NCI-H2081 (cell line): ENCODE measurements around the gene RPL28.

Experiments
- DNase-seq, 2 experiments: peaks; one replicate each; lab custom pipeline; 2025; lab: John Stamatoyannopoulos, UW

Gene RPL28

GRCh38 chr19:55423225-55424005, 37.7 kb downstream of the RPL28 start:
- DNase-seq: no peak

GRCh38 chr19:55424518-55424917, 38.8 kb downstream of the RPL28 start:
- no peak for DNase-seq

DNA sequence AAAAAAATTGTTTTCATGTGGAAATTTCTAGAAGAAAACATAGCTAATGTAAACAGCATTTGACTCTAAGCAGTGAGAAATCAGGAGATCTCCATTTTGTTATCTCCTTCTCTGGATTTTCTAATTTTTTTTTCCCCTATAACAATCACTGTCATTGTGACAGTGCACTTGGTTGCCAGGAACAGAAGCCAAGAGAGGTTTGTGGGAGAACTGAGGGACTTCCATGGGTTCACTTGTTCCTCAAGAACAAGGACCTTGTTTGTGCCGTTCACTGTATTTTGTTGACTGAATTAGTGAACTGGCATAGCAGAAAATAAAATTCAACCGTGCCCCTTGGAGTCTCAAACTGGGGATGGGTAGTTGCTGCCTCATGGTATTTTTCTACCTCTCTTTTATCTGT, 40.3 kb downstream of the RPL28 start:
- no peak for DNase-seq

DNA sequence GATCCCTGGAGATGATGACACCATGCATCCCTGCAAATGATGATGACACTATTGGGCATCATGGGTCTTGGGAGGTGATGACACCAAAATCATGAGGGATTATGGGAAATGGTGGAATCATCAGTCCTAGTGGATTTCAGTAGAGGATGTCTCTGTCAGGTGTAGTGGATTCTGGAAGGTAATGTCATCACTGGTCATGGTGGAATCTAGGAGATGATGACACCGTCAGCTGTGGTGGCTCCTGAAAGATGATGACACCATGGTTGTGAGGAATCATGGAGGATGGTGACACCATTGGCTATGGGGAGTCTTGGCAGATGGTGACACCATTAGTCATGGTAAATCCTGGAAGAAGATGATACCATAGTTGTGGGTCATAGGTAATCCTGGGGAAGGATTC, 45.5 kb downstream of the RPL28 start:
- DNase-seq: no peak

DNA sequence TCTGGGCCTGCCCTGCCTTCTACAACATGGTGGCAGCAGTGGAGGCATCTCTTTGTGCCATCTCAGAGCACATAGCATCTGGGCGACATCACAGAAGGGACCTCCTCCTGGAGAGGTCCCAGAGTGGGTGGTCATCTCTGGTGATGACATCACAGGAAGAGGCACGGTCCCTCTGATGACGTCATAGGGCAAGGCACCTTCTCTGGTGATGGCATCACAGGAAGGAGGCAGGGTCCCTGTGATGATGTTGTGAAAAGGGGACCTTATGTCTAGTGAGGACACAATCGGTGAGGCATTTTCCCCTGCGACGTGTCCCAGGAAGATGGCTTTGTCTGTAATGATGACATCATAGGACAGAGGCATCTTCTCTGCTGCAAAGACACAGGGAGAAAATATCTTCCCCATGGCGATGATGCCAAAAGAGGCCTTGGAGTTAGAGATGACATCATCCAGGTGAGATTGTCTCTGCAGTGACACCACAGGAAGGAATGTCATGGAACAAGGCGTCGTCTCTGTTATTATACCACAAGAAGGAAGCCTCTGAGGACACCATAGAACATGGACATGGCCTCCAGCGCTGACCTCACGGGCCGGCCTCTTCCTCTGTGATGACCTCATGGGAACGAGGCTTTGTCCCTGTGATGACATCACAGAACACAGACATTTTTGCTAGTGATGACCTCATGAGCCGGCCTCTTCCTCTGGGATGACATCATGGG, 46.7 kb downstream of the RPL28 start:
- DNase-seq: no peak

DNA sequence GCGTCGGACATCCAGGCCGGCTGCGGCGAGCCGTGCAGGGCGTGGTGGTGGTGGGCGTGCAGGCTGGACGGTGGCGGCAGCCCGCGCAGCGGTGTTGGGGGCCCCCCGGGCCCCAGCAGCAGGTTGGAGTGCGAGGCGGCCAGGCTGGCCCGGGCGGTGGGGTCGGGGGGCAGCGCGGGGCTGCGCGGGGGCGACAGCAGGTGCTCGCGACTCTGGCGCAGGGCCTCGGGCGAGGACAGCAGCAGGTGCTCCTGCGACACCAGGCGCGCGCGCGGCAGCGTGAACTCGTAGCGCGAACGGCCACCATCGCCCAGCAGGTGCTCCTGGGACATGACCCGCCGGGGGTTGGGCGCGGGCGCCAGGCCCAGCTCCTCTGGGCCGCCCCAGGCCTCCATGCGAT, 47.6 kb downstream of the RPL28 start:
- no peak for DNase-seq

GRCh38 chr19:55434356-55434919, 48.7 kb downstream of the RPL28 start:
- DNase-seq: no peak

- DNase-seq: no peak
Observed at GRCh38 chr19:55435020-55435419, 49.3 kb downstream of the RPL28 start.

- DNase-seq: no peak
Observed at GRCh38 chr19:55436847-55437246, 51.1 kb downstream of the RPL28 start.

DNA sequence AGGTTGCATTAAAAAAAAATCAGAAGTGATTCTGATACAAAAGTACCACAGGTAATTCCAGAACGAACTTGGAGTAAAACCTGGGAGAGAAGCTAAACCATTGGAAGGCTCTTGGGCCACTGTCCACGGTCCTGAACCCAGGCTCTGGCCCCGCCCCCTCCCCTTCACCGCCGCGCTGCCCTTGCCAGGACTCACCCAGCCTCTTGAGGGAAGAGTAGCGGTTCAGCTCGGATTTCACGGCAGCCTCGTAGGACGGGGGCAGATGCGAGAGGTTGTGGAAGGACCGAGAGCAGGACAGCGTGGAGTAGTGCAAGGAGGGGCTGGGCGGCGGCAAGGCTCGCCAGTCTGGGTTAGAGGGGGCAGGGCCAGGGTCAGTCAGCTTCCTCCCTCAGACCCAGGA, 51.7 kb downstream of the RPL28 start:
- no peak for DNase-seq

- no peak for DNase-seq
Observed at GRCh38 chr19:55439052-55439451, 53.3 kb downstream of the RPL28 start.

GRCh38 chr19:55440411-55441105, 54.8 kb downstream of the RPL28 start:
- DNase-seq: no peak

DNA sequence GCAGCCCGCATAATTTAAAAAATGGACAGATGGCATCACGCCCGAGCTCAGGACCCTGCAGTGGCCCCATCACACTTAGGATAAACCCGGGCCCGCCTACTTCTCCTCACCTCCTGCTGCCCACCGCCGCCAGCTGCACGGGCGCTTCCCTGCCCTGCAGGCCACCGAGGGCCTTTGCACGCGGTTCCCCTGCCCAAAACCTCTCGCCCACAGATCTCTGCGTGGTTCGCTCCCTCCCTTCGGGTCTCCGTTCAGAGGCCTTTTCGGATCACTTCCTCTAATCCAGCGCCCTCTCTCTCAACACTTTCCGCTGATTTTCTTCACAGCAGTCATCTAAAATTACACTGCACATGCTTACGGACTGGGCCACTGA, 55.6 kb downstream of the RPL28 start:
- DNase-seq: no peak

GRCh38 chr19:55441692-55442321, 56.1 kb downstream of the RPL28 start:
- DNase-seq: peak; percentile 27 to 32

DNA sequence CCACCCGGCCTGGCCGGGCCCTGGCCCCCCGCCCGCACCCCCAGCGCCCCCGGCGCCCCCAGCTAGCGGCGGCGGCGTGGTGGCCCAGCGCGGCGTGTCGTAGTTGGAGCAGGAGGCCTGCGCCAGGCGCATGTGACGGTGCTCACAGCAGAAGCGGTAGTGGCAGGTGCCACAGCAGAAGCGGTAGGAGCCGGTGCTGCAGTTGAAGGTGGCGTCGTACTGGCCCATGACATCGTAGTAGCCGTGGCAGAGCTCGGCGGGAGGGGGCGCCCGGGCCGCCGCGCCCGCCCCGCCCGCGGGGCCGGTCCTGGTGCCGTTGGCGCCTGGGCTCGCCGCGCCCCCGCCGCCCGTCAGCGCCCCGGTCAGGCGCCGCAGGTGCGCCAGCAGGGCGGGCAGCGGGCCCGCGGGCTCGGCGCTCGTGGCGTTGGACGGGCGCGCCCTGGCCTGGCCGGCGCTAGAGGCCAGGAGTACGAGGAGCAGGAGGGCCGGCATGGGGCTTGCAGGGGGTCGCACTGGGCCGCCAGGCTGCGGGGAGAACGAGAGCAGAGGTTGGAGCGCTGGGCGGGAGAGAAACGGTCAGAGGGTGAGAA, 56.7 kb downstream of the RPL28 start:
- DNase-seq: peak in 1 of 2 experiments; percentile 13

DNA sequence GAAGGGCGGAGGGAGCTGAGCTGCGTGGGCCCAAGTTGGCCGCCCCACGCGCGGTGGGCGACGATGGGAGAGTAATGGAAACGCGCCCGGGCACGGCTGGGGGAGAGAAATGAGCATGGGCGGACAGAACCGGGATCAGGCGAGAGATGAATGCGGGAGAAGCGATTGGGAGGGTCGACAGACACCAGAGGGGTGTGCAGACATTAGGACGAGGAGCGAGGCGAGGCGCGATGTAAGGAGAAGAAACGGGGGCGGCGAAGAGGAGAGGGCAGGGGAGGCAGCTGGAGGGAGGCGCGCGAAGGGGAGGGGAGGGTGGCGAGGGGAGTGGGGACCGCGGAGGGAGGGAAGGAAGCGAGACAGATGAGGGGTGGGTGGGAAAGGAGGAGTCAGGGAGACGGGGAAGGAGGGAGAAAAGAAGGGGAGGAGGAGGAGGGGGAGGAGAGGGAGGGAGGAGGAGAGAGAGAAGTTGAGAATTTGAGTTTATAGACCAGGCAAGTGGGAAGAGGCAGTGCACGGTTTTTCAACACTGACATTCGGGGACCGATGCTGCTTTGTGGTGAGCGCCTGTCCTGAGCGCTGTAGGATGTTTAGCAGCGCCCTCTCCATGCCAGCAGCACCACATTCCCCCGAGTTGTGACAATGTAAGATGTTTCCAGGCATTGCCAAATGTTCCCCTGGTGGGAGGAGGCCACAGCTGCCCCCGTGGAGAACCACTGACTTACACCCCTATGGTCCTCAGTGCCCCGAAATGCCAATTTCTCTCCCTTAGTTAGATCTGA, 57.5 kb downstream of the RPL28 start, which contains the start of gene SHISA7:
SHISA7 (minus strand) TSS at position 256 of the 779 bp plus-strand sequence. CDS start 437 bp downstream, outside the sequence.
- no peak for DNase-seq

DNA sequence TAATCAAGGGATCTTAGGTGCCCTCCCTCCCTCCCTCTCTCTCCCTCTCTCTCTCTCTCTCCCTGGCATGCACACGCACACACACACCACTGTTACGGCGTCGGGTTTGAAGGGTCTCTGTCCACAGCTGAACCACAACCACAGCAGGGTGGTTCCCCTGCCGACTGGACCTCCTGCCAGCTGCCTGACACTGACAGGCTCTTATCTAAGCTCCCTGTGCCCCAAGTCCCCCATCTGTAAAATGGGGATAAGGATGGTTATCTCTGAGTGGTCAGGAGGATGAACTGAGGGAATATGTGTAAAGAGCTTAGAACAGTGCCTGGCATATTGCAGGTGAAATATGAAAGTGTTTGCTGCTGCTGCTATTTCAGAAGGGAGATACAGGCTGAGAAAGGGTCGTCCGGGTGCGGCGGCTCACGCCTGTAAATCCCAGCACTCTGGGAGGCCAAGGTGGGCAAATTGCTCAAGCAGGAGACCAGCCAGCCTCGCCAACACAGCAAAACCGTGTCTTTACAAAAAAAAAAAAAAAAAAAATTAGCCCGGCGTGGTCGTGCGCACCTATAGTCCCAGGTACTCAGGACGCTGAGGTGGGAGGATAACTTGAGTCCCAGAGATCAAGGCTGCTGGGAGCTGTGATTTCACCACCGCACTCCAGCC, 58.2 kb downstream of the RPL28 start:
- DNase-seq: no peak

DNA sequence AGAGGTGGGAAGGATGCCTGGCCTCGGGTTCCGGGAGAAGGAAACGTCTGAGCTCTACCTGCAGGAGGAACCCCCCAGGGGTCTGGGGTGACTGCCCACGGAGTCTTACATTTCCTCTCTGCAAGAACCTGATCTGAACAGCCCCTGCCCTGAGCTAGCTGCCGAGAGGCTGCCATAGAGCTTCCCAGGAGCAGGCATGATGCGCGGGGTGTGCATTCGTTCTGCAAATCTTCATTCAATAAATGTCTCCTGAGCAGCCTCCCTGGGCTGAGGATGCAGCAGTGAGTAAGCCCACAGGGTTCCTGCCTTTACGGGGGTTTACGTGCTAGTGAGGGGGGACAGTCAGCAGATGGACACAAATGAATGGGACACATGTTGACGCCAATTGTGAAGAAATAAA, 58.9 kb downstream of the RPL28 start:
- DNase-seq: no peak

DNA sequence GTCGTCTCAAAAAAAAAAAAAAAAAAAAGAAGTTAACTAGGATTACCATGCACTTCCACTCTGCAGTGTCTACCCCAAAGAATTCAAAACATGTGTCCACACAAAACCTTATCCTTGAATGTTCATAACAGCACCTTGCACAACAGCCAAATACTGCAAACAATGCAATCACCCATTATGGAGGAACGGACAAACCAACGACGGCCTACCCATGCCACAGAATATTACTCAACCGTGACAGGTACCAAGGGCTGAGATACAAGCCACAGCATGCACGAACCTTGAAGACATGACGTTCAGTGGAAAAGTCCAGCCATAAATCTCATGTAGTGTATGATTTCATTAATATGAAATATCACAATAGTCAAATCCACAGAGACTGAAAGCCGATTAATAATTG, 60.3 kb downstream of the RPL28 start:
- DNase-seq: no peak

- DNase-seq: peak; percentile 66 to 77
Observed at GRCh38 chr19:55447421-55448174, 61.9 kb downstream of the RPL28 start.
